Bone marrow (tissue), 2 donors: ENCODE data around the gene COPZ2.
"Not testable (repeated sequence)": the region's sequence is repeated elsewhere in the genome, so short reads cannot be mapped to it uniquely, and the experiment has no call there.

ENCODE experiments used
- DNase-seq, 2 donors: peaks; one replicate each; lab custom pipeline; 2025; lab: John Stamatoyannopoulos, UW

COPZ2 gene

DNA sequence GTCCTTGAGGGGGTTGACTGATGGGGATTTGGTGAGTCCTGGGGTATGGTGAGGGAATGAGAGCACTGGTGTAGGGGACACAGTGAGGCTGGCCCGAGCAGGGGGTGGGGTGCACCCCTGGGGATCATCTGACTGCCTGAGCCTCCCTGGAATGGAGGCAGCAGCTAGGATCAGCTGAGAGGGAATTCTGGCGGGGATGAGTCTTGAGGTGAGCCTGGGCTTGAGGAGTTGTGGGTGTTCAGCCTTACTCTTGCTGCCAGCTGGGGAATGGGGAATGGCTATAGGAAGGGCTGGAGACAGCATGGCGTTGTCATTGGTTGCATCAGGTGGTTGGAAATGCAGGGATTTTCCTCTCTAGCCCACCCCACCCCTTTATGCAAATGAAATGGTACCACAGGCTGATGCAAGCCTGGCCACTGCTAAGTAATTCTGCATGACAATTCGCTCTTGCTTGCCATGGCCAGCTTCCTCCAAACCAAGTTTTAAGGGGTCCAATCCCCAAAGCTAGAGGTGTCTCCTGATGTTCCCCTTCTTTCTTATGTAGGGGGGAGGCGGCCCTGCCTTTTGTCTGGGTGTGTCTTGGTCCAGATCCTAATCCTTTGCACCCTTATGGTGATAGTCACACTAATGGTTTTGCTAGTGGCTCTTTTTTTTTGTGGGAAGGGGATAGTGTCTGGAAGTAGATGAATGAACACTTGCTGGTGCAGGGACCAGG lies 18.1 kb upstream of the COPZ2 start:
- no peak for DNase-seq

DNA sequence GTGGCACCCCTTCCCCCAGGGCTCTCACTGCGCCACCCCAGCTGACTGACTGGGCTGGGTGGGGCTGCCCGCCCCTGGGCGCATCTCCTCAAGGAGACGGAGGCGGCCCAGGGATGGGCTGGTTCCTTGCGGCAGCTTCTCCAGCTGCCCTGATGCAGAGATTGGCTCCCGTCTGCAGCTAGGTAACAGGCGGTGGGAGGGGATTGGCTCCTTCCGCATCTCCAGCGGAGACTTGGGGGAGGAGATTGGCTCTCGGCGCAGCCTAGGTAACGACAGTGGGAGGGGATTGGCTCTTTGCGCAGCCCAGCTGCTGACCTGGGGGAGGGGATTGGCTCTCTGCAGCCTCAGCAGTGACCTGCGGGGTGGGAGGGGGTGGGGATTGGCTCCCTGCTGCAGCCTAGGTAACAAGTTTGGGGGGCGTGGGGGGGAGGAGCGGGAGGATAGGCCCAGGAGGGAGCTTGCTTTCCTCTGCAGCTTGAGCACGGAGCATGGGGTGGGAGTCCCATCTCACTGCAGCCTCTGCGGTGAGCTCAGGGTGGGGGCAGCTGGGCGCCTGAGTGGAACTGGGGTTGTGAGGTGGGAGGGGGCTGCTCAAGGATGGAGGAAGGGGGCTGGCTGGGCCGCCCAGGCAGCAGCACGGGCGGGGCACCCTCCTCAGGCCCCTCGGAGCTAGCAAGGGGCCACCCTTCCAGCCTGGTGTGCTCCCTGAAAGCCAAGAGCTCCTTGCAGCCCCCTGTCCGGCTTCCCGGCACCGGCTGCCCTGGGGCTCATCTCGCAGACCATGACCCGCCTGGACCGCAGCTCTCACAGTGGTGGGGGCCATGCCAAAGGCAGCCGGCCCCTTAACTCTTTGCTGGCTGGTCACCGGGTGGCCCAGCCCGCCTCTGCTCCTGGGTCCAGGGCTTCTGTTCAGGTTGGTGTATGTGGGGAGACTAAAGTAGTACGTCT lies 16.9 kb upstream of the COPZ2 start:
- DNase-seq = no peak

DNA sequence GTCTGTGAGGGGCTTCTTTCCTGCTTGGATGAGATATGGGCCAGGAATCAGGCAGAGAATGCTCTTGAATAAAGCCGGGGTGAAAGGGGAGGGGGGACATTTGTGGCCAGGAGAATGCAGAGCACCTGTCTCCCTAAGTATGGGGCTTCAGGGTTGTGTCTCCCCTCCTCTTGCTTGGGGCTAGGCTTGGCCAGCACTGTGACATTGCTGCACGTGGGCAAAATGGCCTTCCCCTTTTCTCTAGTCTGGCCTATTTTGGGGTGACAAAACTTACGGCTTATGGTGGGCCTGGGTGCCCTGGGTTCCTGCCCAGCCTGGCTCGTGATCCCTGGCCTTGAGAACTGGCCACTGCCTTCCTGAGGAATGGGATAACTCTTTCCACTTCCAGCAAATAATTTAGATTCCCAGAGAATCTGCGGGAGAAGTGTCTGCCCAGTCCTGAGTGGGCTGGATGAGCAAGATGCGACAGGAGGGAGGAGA lies 16.2 kb upstream of the COPZ2 start:
- no peak for DNase-seq

GRCh38 chr17:48052956-48053757 lies 15.6 kb upstream of the COPZ2 start:
- DNase-seq = no peak

GRCh38 chr17:48051706-48052486 lies 14.3 kb upstream of the COPZ2 start:
- no peak for DNase-seq

GRCh38 chr17:48051283-48051682 lies 13.7 kb upstream of the COPZ2 start:
- no peak for DNase-seq

DNA sequence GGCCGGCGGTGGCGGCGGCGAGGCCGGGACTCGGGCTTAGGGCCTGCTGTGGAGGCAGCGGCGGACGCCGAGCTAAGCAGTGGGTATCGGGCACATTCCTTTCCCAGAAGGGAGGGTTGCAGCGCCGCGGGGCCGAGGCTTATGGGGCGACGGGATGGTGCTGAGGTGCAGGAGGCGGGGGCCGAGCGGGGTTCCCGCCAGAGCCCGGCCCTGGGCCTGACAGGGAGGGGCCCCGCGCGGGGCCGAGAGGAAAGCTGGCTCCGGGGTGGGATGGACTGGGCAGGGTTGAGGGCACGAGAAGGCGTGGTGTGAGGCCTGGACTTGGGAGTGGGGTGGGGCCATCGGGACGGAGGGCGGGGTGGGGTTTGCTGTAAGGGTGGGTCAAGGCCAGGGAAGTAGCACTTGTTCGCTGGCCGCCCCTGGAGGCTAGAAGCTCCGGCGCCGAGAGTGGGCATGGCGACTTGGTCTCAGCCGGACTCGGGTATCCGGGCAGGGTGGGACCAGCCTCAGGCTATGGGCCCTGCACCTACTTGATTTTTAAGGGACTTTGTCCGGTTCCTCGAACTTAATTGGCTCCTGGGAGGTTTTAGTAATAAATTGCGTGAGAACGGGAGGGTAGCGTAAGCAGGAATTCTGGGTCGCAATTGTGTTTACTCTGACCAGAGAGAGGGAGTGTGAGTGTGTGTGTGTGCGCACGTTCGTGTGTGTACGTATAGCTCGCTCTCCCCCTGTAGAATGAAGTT lies 11.0 kb upstream of the COPZ2 start:
- peak in 1 of 2 donors; percentile 26 for DNase-seq

DNA sequence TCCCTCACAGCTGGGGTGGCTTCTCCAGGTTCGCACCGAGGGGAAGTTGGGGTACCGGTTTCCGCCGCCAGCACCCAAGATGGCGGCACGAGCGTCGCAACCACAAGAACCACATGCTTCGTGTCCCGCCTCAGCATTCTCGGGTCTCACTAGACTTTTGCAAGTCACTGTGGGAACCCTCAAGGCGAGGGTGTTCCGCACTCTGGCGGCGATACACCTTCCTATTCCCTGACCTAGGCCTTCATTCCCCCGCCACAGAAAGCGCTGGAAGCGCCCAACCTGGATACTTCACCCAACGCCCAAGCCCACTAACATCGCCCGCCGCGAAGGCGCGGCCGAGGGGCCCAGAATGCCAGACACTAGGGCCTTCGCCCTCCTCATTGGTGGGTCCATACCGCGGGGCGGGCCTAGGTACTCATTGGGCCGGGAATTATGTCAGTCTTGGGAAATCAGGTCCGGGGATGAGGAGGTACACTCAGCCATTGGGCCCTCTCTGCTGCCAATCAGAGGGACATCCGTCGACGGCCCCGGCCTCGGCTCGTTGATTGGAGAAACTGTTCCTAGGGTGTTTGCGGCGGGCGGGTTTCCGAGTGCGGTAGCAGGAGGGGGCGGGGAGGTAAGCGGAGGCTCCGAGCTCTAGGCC lies 10.3 kb upstream of the COPZ2 start, which contains the start of gene NFE2L1:
NFE2L1 (plus strand) TSS at position 619 of the 643 bp plus-strand sequence. CDS start 2,760 bp downstream, outside the sequence.
- DNase-seq = peak; percentile 98

- no peak for DNase-seq
Measured at GRCh38 chr17:48047113-48047740, 9.6 kb upstream of the COPZ2 start.

DNA sequence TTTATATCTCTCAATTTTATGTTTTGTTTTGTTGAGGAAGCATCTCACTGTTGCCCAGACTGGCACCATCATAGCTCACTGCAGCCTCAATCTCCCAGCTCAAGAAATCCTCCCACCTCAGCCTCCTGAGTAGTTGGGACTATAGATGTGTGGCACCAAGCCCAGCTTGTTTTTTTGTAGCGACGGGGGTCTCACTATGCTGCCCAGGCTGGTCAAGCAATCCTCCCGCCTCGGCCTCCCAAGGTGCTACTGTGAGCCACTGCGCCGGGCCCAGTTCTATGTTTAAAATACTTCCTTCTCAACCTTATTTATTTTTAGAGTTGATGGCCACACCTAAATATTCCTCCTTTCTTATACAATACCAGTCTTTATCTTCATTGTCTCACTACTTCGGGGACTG lies 8.7 kb upstream of the COPZ2 start:
- no peak for DNase-seq

- DNase-seq = no peak
Measured at GRCh38 chr17:48045316-48046001, 7.9 kb upstream of the COPZ2 start.

GRCh38 chr17:48044851-48045250 lies 7.3 kb upstream of the COPZ2 start:
- DNase-seq = no peak

- no peak for DNase-seq
Measured at GRCh38 chr17:48043176-48043575, 5.6 kb upstream of the COPZ2 start.

DNA sequence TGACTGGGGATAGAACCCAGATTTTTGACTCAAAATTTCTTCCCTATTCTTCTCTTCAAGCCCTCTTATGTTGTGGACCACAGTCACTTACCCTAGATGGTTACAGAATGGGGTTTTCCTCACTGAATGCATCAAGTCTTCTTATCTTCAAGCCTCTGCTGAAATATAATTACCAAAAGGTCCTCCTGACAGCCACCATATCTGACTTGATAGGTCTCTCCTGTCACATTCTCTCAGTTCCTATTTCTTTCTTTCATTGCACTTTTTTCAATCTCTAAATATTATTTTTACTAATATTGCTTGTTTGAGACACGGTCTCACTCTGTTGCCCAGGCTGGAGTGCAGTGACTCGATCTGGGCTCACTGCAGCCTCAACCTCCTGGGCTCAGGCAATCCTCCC lies 1.1 kb upstream of the COPZ2 start:
- no peak for DNase-seq

DNA sequence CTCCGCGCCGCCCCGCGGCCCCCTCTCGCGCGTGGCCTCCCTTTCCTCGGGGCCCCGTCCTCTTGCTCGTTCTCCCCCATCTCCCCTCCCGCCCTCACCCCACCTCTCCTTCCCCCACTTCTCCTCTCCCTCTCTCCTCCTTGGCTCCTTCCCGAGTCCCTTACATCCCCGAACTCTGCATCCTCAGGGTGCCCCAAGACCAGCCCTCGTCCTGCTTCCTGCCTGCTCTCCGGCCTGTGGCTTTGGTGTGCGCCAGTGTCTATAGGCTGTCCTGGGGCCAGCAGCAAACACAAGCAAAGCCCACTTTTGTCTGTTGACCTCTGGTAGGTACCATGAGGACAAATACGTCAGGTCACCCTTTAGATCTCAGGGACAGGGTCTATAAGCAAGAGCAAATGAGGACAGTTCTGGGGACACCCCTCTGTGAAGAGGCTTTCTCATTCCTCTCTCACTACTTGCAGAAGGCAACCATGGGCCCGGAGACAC lies 284 bp upstream of the COPZ2 start:
- DNase-seq = no peak

DNA sequence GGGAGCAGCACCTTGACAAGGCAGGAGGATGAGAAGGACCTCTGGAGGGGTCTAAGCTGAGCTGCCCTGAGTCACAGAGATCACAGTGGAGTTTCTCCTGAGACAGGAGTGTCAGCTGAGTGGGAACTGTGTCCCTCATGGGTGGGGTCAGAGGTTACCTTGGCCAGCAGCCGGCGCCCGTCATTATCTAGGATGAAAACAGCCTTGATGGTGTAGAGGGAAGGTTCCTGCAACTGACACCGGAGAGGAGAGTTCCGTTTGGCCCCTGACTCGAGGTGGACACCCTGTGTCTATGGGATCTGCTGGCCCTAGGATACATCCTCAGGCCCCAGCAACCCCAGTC lies 933 bp downstream of the COPZ2 start:
- DNase-seq = no peak

GRCh38 chr17:48034734-48035133 lies 2.9 kb downstream of the COPZ2 start:
- DNase-seq = not testable (repeated sequence)

DNA sequence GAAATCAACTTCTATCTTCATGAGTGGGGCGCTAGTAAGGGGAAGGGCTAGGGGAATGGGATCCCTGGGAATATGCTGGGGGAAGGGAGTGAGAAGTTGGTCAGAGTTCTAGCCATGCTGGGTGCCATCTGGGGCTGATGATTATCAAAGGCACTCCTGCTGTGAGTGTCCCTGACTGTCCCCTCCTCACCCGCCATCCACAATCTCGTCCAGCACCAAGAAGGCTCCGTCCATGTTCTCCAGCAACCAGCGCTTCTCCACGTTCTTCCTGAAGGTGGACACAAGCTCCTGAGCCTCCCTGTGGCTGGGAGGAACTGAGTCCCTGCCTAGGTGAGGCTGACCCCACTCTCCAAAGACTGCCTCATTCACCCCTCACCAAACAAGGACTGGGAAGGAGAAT lies 5.6 kb downstream of the COPZ2 start:
- DNase-seq = no peak

DNA sequence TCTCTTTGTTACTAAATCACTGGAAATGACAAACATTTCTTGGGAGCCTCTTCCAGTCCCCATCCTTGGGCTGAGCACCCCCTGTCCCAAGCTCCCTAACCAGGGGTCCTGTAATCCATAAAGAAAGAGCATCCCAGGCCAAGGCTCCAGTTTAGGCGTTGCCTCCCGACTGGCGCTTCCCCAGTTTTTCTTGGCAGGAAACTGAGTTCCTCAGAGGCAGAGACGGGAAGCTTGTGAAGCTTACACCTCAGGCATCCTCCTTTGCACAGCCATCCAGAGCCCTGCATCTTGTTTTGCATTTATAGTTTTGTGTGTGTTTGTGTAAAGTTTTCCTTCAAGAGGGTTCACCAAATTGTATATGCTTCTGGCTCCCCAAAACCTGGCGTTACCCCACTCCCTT lies 7.1 kb downstream of the COPZ2 start:
- no peak for DNase-seq
